PC-9 (cell line): Measurements from ENCODE around the gene UBASH3A.

Experiments
- CTCF ChIP-seq: fragments of 200-600 bp; sonication (generic); conservative IDR thresholded peaks from 2 replicates; pipeline ENCODE4 v1.6.1; 2017; ENCODE audit warnings: mixed run types, antibody characterized with exemption, mild to moderate bottlenecking, moderate library complexity
- EZH2 ChIP-seq: fragments of 200-600 bp; sonication (generic); IDR thresholded peaks from 2 replicates; pipeline ENCODE4 v1.8.0; 2017; ENCODE audit warnings: antibody characterized with exemption, low read depth

- TF ChIP-seq CTCF (no peak), EZH2 (no peak)
Observed at GRCh38 chr21:42466700-42467099, 63.0 kb downstream of the UBASH3A start.
